NB4 (cell line): ENCODE data around the gene PITPNM3.

Experiments
- DNase-seq: peaks from one replicate; pipeline ENCODE4 v3.0.0; 2010; ENCODE audit warnings: low read depth
- H3K4me3 ChIP-seq: one replicate; pipeline ENCODE4 v1.5.1; 2011; ENCODE audit warnings: mild to moderate bottlenecking, low read depth, low read length, moderate library complexity
- CTCF ChIP-seq: IDR thresholded peaks from one replicate; pipeline ENCODE4 v1.5.1; 2012; ENCODE audit warnings: low read depth, low read length
- MAX ChIP-seq: IDR thresholded peaks from 2 replicates; pipeline ENCODE4 v1.6.1; 2011; ENCODE audit warnings: low read depth, low read length
- MYC ChIP-seq: IDR thresholded peaks from 2 replicates; pipeline ENCODE4 v1.6.1; 2011; ENCODE audit warnings: low read depth, low read length
- POLR2A ChIP-seq: IDR thresholded peaks from 2 replicates; pipeline ENCODE4 v1.6.1; 2011; ENCODE audit warnings: mild to moderate bottlenecking; ENCODE audit not compliant: insufficient read length; ENCODE audit errors: extremely low read depth

Gene PITPNM3

GRCh38 chr17:6509921-6510320, 46.4 kb downstream of the PITPNM3 start:
- DNase-seq: no peak
- no peak for TF ChIP-seq MYC
- TF ChIP-seq MAX: no peak
- no peak for TF ChIP-seq CTCF
- TF ChIP-seq POLR2A: no peak
- no peak overlapping the region for H3K4me3 ChIP-seq

- TF ChIP-seq MYC (no peak), MAX (no peak), POLR2A (no peak), CTCF (no peak)
- no peak for DNase-seq
- no peak overlapping the region for H3K4me3 ChIP-seq
Measured at GRCh38 chr17:6509031-6509771, 47.2 kb downstream of the PITPNM3 start.

GRCh38 chr17:6508519-6509030, 47.8 kb downstream of the PITPNM3 start:
- no peak for TF ChIP-seq MYC
- no peak for TF ChIP-seq POLR2A
- no peak for TF ChIP-seq CTCF
- TF ChIP-seq MAX: no peak
- H3K4me3 ChIP-seq: no peak overlapping the region
- no peak for DNase-seq

GRCh38 chr17:6508016-6508415, 48.3 kb downstream of the PITPNM3 start:
- no peak overlapping the region for H3K4me3 ChIP-seq
- TF ChIP-seq MAX (no peak), POLR2A (no peak), CTCF (no peak), MYC (no peak)
- DNase-seq: no peak

GRCh38 chr17:6507535-6507934, 48.8 kb downstream of the PITPNM3 start:
- no peak for TF ChIP-seq MYC
- no peak for TF ChIP-seq POLR2A
- TF ChIP-seq CTCF: no peak
- TF ChIP-seq MAX: no peak
- no peak for DNase-seq
- no peak overlapping the region for H3K4me3 ChIP-seq

GRCh38 chr17:6506679-6507231, 49.6 kb downstream of the PITPNM3 start:
- no peak overlapping the region for H3K4me3 ChIP-seq
- no peak for TF ChIP-seq MYC
- TF ChIP-seq POLR2A: no peak
- no peak for TF ChIP-seq MAX
- no peak for TF ChIP-seq CTCF
- no peak for DNase-seq
